22Rv1 (cell line): ENCODE results near the gene TMED7.

Source experiments
- H3K27ac ChIP-seq: fragments of 450-650 bp; 2 replicates; pipeline ENCODE4 v1.5.1; 2017
- CTCF ChIP-seq: fragments of 450-650 bp; IDR thresholded peaks from 2 replicates; pipeline ENCODE4 v1.5.1; 2017; ENCODE audit warnings: mild to moderate bottlenecking
- ZFX ChIP-seq: fragments of 450-650 bp; IDR thresholded peaks from 2 replicates; pipeline ENCODE4 v1.6.1; 2017; ENCODE audit warnings: antibody characterized with exemption, borderline replicate concordance

The TMED7 gene

DNA sequence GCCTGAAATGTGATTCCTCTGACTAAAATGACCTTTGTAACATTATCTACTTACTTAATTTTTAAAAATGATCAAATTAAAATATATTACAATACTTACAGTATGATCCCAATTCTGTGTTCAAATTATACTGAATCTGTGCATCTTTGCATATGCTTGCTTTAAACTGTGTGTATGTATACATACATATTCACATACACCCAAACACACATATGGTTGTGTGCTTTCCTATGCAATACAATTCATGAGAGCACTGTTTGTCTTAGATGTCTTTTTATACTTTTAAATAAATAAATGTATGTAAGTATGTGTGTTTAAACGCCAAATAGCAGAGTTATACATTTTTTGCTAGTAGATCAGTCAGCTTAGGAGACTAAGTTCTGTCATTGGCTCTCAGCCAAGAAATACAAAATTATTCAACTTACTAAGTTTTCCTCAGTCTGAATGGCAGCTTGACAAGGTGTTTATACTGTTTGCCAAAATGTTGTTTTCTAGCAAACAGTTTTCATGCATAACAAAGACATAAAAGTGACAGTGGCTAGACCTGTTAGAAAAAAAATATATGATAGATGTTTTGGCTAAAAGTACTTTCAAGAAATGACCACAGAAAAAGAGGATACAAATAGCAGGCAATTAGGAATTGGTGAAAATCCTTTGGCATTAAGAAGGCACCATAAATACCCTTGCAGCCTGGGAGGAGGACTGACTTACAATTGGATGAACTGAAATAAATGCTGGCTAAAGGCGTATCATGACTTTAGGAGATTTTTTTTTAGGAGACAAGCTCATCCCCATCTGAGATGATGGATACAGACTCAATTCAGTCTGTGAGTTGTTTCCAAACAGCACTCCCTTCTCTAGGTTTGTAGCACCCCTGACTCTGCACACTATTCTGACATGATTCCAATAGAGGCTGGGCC is 31.4 kb downstream of the TMED7 start:
- H3K27ac ChIP-seq = no peak overlapping the region
- TF ChIP-seq CTCF = no peak
- no peak for TF ChIP-seq ZFX

- no peak overlapping the region for H3K27ac ChIP-seq
- TF ChIP-seq ZFX = no peak
- no peak for TF ChIP-seq CTCF
Observed at GRCh38 chr5:115589043-115589442, 36.8 kb downstream of the TMED7 start.

DNA sequence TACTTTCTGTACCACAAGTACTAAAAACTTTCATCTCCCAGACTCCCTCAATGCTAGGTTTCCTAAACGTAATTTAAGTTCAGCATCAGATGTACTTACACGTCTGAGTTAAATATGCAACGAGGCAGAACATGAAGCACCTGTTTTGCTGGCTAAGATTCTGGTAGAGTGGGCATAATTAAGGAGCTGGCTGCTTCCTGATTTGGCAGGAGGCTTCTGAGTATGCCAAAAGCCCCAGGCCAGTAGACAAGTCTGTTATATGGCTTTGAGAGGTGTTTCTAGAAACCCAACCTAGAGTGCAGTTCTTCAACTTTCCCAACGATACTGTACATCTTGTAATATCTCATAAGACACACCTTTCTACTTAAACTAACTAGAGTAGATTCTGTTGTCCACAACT is 37.2 kb downstream of the TMED7 start:
- TF ChIP-seq CTCF (no peak), ZFX (no peak)
- no peak overlapping the region for H3K27ac ChIP-seq

DNA sequence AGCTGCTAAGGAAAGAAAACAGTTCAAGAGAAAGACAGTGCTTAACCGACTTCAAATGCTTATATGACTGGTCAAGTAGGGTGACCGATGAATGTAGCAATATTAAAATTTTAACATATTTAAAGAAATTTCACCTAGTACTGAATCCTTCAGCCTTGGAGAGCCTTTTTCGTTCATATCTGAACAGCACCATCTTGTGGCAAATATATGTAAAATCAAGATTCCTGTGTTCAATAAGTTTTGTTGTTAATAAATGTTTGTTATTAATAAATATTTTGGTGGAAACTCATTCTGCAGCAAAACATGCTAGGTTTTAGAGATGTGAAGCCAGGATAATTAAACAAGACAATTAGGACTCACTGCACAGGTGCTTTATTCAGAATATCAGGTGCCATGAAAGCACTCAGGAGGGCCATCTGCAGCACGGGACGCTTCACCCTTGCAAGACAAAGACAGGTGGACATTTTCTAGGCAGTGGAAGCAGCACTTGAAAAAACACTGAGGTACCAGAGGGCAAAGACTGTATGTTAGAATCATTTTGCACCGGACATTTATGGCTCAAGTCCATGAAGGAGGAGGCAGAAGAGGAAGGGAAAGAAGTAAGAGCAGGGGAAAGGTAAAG is 39.2 kb downstream of the TMED7 start:
- no peak for TF ChIP-seq ZFX
- TF ChIP-seq CTCF = peak; percentile 88
- no peak overlapping the region for H3K27ac ChIP-seq

- TF ChIP-seq ZFX = no peak
- no peak for TF ChIP-seq CTCF
- no peak overlapping the region for H3K27ac ChIP-seq
Observed at GRCh38 chr5:115585265-115585664, 40.6 kb downstream of the TMED7 start.

- TF ChIP-seq CTCF (no peak), ZFX (no peak)
- no peak overlapping the region for H3K27ac ChIP-seq
Observed at GRCh38 chr5:115584501-115584900, 41.3 kb downstream of the TMED7 start.

GRCh38 chr5:115583474-115583873 is 42.4 kb downstream of the TMED7 start:
- no peak overlapping the region for H3K27ac ChIP-seq

More at GRCh38 chr5:115583474-115583873, 42.4 kb downstream of the TMED7 start:
- TF ChIP-seq CTCF (no peak), ZFX (no peak)
